ENCODE measurements around the gene ACMSD.
A peak's percentile ranks its signal among the peaks of the same experiment; 100 is the strongest.

Gene ACMSD

DNA sequence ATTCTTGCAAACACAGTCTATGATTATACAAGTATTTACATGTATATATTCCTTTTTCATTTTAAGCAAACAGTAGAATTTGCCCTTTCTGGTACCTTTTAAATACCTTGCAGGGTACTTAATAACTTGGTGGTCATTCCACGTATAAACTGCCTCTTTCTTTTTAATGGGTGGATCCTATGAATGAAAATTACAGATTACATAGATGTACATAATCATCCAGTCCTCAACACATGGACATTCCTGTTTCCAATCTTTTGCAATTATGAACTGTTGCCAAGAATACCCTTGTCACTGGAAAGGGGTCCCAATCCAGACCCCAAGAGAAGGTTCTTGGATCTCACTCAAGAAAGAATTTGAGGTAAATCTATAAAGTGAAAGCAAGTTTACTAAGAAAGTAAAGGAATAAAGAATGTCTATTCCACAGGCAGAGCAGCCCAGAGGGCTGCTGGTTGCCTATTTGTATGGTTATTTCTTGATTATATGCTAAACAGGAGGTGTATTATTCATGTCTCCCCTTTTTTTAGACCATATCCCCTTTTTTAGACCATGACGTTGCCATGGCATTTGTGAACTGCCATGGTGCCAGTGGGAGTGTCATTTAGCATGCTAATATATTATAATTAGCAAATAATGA lies 72.5 kb downstream of the ACMSD start:
- DNase-seq, result no peak

DNA sequence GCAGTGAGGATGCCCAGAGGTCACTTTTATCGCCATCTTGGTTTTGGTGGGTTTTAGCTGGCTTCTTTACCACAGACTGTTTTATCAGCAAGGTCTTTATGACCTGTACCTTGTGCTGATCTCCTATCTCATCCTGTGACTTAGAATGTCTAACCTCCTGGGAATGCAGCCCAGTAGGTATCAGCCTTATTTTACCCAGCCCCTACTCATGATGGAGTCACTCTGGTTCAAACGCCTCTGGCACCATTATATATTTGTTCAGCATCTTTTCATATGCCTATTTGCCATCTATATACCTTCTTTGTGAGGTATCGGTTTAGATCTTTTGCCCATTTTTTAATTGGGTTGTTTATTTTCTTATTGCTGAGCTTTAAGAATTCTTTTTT lies 73.0 kb downstream of the ACMSD start:
- no peak for DNase-seq

DNA sequence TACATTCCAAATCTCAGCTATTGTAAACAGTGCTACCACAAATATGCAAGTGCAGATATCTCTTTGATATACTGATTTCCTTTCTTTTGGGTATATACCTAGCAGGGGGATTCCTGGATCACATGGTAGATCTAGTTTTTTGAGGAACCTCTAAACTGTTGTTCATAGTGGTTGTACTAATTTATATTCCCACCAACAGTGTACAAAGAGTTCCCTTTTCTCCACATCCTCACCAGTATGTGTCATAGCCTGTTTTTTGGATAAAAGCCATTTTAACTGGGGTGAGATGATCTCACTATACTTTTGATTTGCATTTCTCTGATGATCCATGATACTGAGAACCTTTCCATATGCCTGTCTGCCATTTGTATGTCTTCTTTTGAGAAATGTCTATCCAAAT lies 73.9 kb downstream of the ACMSD start:
- no peak for DNase-seq

DNA sequence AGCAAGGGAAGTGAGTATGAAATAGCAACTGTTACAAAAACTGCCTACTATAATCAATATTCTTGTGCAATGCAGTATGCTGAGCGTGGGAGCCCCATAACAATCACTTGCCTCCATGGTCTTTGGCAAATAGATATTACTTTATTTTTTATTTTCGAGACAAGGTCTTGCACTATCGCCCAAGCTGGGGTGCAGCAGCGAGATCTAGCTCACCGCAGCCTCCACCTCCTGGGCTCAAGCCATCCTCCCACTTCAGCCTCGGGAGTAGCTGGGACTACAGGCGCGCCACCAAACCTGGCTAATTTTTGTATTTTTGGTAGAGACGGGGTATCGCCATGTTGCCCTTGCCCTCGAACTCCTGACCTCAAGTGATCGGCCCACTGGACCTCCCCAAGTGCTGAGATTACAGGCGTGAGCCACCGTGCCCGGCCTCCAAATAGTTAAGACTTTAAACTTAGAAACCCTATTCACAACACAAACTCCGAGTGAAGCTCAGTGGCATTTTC lies 79.0 kb downstream of the ACMSD start:
- DNase-seq, result no peak

DNA sequence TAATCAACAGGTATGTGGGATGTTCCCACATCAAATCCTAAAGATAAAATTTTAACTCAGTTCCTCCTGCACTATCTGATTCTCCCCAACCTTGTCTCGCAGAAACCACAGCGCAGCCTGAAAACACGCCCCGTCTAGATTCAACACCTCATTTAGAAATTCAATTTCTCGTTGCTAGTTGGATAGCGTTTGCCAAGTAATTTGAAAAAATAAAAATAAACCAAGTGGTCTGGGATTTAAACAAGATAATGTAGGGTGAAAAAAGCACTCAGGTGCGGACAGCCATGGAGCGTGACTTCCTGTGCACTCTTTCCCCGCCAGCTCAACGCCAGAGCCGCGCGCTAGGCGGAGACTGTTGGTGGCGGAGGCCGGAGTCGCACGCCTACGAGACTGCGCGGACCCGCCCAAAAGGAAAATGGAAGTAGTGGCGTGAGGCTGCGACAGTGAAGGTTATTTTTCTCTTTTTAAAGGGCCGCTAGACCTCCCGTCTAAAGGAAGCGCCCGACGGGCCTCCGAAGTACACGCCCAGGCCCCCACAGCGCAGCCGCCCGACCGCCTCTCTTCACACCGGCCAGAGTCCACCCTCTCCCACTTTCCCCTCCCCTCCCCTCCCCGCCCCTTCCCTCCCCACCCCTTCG lies 79.6 kb downstream of the ACMSD start:
- DNase-seq, result no peak

DNA sequence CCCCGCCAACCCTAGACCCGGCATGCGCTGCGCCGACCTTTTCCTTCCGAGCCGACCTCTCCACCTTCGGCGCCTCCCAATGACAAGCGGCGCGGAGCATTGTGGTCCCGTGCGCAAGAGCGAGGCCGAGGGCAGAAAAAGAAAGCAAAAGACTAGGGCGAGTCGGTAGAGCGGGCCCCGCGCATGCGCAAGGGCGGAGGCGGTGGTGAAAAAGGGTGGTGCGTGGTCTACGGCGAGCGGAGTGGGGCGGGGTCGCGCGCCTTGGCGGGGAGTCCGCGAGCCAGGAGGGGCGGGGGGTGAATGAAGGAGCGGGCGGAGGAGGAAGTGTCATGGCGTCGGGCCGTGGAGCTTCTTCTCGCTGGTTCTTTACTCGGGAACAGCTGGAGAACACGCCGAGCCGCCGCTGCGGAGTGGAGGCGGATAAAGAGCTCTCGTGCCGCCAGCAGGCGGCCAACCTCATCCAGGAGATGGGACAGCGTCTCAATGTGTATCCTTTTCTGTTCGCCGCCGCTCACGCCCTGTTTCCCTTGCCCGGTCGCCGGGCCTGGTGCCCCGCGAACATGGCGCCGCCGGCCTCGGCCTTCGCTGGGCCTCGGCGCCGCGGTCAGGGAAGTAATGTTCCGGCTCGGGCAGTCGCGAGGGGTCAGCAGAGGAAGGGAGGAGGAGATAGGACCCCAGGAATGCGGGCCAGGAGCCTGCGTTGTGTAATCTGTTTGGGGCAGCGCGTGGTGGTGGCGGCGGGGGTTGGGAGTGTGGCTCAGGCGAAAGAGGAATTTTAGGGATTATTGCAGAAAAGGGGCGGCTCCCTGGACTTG lies 80.3 kb downstream of the ACMSD start, which contains the start of gene CCNT2:
Gene CCNT2 (plus strand): TSS at position 297 of the 815 bp plus-strand sequence. CDS start 33 bp downstream, at position 330.
- peak; percentile 99 for DNase-seq

DNA sequence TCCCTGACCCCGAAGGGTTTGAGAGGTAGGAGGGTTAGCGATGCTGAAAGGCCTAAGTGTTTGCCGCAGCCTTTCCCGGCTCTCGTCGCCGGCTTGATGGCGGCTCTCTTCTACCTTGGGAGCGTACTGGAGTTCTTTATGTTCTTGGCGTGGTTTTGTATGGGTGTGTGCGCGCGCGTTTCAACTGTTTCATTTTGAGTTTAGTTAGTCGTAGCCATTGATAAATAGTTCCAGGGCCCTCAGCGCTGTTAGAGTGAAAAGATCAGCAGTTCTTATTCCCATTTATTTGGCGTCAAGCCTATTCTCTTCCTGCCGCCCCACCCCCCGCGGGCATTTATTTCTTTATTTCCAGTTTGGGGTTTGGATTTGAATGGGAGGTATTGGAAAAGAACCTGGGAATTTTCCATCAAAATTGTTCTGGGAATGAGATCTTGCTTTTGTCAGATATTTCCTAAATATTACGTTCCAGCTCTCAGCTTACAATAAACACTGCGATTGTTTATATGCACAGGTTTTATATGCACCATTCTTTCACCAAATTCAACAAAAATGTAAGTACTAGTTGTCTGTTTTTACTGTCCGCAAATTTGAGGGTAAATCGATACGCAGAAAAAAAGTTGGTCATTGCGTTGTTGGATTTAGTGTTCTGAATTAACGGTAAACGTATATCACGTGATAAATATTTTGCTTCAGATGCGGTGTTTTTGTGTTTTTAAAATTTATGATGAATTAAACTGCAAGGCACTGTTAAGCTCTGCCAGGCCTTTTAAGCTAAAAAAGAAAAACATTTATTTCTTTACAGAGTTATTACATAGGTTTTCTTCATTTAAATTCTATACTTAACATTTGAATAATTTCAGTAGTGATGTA lies 81.2 kb downstream of the ACMSD start:
- DNase-seq, result peak; percentile 68

DNA sequence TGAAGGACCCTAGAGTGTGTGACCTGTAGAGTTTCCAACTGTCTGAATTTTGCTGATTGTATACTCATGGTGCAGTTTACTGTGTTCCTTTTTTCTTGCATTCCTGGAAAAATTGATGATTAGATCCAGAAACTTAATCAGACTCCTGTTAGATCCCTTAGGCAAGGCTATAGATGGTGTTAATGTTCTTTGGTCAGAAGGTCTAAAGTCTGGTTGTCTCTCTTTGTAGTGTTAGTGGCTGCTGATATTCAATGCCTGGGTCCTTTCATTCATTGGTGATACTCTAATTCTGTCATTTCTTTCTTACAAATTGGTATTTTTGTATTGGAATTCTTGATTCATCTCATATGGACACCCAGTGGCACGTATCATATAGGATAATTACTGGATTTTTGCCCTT lies 86.5 kb downstream of the ACMSD start:
- no peak for DNase-seq

DNA sequence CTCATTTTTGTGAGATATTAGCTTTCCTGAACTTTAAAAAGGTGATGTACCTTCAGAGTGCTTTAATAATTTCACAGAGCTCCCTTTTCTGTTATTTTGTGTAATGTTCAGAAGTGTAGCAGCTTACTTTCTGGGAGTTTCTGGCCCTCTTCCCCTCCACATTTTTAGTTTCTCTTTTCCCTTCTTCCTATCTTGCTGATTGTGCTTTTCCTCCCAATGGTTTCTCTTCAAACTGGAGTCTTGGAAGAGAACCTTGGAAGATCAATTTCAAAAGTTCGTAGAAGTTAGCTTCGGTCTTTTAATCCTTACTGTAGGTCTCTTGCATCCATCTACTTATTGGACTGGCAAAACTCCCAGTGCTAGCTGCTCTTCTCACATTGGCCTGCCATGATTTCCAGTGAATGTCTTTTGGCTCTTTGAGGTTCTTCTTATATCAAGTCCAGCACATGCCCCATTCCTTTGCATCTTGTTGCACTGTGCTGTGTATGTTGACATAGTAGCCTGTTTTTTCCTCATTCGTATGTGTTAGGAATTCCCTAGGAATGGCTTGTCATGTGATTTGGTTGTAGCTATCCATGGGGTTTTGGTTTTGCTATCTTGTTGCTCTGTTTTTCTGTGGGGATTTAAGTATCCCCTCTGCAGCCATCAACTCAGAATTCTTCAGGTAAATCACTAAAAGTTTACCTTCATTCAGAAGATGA lies 88.0 kb downstream of the ACMSD start:
- DNase-seq, result no peak

DNA sequence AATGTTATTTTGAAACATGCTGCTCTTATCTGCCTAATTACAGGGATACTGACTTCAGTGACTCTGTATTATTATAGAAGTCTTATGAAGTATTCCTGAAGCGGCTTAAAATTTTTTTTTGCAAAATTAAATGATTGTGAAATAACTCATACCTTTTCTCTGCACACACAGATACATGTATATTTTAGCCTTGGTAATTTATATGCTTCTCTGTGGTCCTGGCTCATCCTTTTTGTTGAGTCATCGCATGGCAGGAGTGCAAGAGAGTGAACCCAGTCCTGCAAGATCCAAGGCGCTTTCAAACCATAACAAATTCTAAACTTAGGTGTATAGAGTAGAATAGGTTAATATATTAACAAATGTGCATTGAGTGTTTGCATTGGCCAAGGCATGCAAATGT lies 88.8 kb downstream of the ACMSD start:
- peak; percentile 33 for DNase-seq

DNA sequence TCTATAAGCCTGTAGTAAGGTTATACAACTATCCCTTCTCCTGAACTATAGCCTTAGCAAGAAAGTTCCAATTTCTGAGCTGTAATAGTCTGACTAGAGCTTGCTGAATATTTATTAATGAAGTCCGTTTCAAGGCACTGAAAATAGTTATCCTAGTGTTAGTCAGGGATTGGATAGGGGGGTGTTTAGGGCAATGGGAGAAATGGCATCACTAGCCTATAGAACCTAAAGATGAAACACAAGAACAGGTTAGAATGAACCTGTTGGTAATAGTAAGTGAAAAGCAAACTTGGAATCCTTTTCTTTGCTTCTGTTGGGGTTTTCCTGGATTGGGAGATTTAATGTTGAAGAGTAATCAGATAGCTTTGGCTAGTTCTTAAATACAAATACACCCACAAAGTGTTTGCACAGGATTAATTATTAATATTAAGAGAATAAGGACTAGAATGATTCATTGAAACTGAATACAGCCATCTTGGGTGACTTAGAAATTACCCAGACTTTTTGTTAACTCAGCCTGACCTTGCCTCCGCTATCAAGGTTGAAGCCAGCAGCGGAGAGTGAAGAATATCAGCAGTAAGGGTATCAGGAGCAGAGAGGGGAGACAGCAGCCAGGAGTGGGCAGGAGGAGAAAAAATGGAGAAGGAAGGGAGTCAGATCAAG lies 94.6 kb downstream of the ACMSD start:
- no peak for DNase-seq

DNA sequence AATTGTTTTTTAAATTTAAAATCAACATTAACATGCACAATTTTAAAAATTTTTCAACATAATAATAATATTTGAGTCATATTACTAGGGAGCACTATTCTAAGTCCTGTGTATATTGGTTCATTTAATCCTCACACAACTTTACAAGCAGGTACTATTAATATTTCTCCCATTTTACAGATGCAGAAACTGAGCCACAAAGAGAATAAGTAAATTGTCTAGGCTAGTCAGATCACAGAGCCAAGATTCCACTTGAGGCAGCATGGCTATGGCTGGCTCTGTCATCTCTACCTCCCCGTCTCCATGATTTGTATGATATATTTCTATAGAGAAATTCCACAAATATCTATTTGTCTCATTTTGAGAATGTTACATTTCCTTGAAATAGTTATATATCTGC lies 95.3 kb downstream of the ACMSD start:
- no peak for DNase-seq

DNA sequence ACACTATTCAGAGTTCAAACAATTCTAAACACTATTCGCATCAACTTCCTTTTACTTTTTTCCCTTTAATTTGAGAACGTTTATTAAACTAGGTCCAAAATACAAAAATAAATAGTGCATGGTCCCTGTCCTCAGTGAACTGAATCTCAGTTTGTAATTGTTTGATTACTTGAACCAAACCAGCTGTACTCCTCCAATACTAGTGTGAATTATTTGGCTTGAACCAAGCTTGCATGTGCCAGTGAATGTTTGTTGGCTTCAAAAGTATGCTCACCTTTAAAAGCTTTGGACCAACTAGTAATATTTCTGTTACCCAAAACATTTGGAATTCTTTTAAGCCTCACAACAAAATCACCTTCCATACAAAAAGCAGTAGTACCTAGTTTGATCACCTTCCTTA lies 95.7 kb downstream of the ACMSD start:
- DNase-seq, result no peak

DNA sequence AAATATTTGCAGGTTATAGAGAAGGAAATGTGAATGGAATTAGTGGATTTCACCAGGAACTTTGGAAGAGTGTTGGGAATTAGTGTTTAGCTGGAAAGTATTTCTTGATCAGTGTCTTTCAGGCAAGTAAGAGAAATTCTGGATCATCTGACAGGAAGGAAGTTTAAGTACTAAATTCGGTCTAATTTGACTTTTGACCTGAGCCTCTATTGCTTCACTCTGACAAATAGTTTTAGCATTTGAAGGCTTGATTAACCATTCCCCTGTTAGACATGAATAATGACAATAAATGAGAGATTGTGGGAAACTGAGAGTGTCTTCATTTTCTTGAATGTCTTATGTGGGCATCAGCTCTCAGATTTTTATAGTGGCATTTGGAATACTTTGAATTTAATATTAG lies 96.2 kb downstream of the ACMSD start:
- DNase-seq, result no peak

DNA sequence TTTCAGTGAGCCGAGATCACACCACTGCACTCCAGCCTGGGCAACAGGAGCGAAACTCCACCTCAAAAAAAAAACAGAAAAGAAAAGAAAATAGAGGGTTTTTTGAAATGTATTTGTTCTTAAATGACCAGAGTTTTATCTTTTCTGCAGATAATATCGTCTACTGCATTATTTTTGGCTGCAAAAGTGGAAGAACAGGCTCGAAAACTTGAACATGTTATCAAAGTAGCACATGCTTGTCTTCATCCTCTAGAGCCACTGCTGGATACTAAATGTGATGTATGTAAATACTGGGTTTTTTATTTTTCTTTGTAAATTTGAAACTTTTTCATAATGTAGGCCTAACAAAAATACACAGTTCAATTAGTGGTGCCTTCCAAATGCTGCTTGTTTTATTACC lies 98.3 kb downstream of the ACMSD start:
- no peak for DNase-seq

DNA sequence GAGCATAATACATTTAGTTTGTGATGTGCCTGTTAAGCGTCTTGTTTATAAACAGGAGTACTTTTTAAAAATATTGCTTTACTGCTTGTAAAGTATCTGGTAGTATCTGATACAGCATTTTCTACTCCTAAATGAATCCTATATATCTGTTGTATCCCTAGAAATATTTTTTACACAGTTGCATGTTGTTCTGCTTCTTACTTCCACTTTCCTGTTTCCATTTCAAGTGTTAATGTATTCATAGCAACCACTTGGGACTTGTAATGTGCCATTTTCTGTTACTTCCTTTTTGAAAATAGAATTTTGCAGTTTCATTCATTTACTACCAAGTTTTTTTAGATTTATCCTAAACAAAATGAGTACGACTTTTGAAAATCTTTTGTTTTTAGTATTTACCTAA lies 105.1 kb downstream of the ACMSD start:
- DNase-seq, result peak; percentile 18

DNA sequence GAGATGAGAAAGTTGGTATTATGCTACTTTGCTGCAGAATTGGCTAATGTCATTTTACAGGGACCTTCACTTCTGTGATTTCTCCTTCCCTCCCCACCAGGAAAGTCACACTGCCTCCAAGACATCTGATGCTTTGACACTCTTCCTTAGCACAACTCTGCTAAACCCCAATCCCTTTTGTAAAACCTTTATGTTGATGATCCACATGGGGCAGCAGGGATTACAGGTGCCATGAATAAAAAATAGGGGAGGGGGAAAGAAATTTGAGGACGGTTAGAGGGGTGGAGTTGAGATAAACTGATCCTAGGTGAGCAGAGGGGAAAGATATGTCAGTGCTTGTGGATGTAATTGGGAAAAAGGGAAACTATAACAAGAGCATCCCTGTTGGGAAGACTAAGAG lies 106.6 kb downstream of the ACMSD start:
- DNase-seq, result no peak

DNA sequence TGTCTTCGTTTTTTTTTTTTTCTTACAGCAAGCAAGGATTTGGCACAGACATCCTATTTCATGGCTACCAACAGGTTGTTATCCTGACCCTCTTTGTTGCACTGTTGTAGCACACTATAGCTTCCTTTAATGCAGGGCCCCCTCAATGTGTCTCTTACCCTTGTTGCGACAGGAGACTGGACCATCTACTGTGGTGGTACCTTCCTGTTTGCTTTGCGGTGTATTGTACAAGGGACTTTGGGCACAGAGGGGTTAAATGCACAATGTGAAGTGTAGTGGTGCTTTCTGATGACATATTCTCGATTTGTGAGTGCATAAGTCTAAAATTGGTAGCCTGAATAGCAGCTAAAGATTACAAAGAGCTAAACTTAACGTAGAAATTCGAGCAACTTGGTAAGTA lies 107.7 kb downstream of the ACMSD start:
- no peak for DNase-seq

DNA sequence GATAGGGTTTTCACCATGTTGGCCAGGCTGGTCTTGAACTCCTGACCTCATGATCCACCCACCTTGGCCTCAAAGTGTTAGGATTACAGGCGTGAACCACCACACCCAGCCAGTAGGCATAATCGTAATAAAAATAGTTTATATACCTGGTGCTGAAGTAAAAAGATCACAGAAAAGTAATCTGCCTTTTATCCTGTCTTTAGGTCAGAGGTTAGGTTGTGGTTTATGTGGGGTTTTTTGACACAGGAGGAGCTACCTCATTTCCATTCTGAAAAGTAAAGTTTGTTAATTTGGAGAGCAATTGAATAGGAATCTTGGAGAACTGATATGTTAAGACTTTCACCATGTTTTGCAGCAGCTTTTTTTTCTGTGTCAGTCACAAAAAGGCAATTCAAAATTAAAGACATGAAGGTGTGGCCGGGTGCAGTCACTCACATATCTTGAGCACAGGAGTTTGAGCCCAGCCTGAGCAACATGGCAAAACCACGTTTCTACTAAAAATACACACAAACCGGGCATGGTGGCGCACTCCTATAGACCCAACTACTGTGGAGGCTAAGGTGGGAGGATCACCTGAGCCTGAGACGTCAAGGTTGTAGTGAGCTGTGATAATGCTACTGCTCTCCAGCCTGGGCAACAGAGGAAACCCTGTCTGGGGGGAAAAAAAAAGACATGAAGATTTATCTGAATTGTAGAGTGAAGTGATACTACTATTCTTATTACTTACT lies 111.7 kb downstream of the ACMSD start:
- DNase-seq, result no peak

DNA sequence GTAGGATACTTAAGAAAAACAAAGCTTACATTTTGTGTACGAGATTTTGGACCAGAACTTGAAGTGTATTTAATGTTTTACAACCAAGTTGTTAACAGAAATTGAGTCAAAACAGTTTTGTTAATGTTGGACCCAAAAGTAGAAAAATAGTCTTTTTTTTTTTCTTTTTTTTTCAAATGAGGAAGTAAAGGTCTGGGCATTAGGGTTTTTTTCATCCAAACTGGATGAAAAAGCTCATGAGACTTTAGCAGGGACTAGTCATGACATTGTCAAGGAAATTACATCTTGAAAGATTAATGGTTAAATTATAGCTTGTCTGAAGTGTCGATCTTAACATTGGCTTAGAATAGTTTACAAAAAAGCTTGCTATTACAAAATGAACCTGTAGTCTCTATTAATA lies 112.5 kb downstream of the ACMSD start:
- no peak for DNase-seq
